Astrocyte (in vitro differentiated cells and primary cell): Measurements from ENCODE around the gene ANGEL1.

ENCODE experiments used
- CTCF ChIP-seq: IDR thresholded peaks from 2 replicates; pipeline ENCODE4 v1.5.1; 2011; ENCODE audit warnings: low read depth, mild to moderate bottlenecking, inconsistent platforms, low read length, moderate library complexity; ENCODE audit not compliant: insufficient read depth
- EZH2 ChIP-seq: IDR thresholded peaks from 2 replicates; pipeline ENCODE4 v1.6.1; 2012; ENCODE audit warnings: mild to moderate bottlenecking, low read length, inconsistent platforms; ENCODE audit not compliant: insufficient read depth

- no peak for TF ChIP-seq CTCF
- no peak for TF ChIP-seq EZH2
Measured at GRCh38 chr14:76793956-76794355, 18.7 kb downstream of the ANGEL1 start.
